Esophagus squamous epithelium (tissue), 5 donors: ENCODE measurements around the gene POLDIP3. TPM values are rescaled to one million over a fixed set of nuclear protein-coding genes. Genes with fewer than 3 reads are reported as not detected.

Source experiments
- DNase-seq: peaks from one replicate; lab custom pipeline; 2025; lab: John Stamatoyannopoulos, UW
- H3K27ac ChIP-seq, 4 donors: fragments of 200-600 bp; sonication (generic); one replicate each; pipeline ENCODE4 v1.5.1; 2016 to 2019; ENCODE audit warnings: mild to moderate bottlenecking in 1 of 4
- H3K27me3 ChIP-seq, 4 donors: fragments of 200-600 bp; sonication (generic); 1 replicate in 3 of 4; 2 replicates in 1 of 4; pipeline versions ENCODE4 v1.5.1 to v1.6.0; 2017 to 2021; ENCODE audit warnings: antibody characterized with exemption in 1 of 4
- H3K36me3 ChIP-seq, 3 donors: fragments of 200-600 bp; sonication (generic); one replicate each; pipeline ENCODE4 v1.5.1; 2016 to 2019
- H3K4me1 ChIP-seq, 3 donors: fragments of 200-600 bp; sonication (generic); one replicate each; pipeline ENCODE4 v1.5.1; 2017 to 2019
- H3K4me3 ChIP-seq, 4 donors: fragments of 200-600 bp; sonication (generic); 1 replicate in 3 of 4; 2 replicates in 1 of 4; pipeline ENCODE4 v1.5.1; 2016 to 2019; ENCODE audit warnings: mild to moderate bottlenecking in 2 of 4, moderate library complexity in 1 of 4
- H3K9me3 ChIP-seq, 3 donors: fragments of 200-600 bp; sonication (generic); one replicate each; pipeline ENCODE4 v1.5.1; 2016 to 2019
- CTCF ChIP-seq, 6 experiments: fragments of 450-650 bp in 4 of 6; fragments of 200-600 bp in 2 of 6; sonication (generic) in 2 of 6; IDR thresholded peaks; one replicate each; pipeline ENCODE4 v1.5.1; 2016 to 2019; ENCODE audit warnings: antibody characterized with exemption in 6 of 6, mild to moderate bottlenecking in 4 of 6, moderate library complexity in 4 of 6
- POLR2A ChIP-seq, 4 donors: fragments of 450-650 bp; IDR thresholded peaks; one replicate each; pipeline ENCODE4 v1.6.1; 2017; ENCODE audit warnings: antibody characterized with exemption in 4 of 4, mild to moderate bottlenecking in 4 of 4, moderate library complexity in 3 of 4
- WGBS, 2 donors: methylation state at CpG; one replicate each; pipeline ENCODE4 v1.1.5; 2018; 5-methylcytosine and 5-hydroxymethylcytosine counted together
- intact Hi-C: fragments of 100-400 bp; cut with DNase I; formaldehyde crosslinking; loops from one replicate; pipeline ENCODE4 v1.15.0; 2022
- total RNA-seq, 4 donors: library from RNA; depleted of rRNA; stranded (reverse); fragments of >200 nt; gene quantifications; one replicate each; pipeline ENCODE4 v1.1.0, GENCODE V29; 2016
- donor health status: DM: yes; HTN: yes; CAD: no.

POLDIP3 gene
- total RNA-seq, 4 donors from 2014 or later = 23.3 to 33.0 (median 28.0) TPM

GRCh38 chr22:42641801-42642413 is 27.2 kb upstream of the POLDIP3 start:
- intact Hi-C loops = no loop called here
- Histone ChIP-seq H3K27ac (peak overlapping the region in 1 of 4 donors; percentile 18), H3K4me3 (no peak overlapping the region), H3K4me1 (peaks cover 31 to 62% (median 42%) of the 10 kb centered on the region in 3 donors), H3K9me3 (no peaks in the 10 kb centered on the region), H3K36me3 (peaks cover 0 to under 1% (median 0%) of the 10 kb centered on the region in 3 donors), H3K27me3 (no peaks in the 10 kb centered on the region)
- TF ChIP-seq CTCF (IDR thresholded peaks at IDR 0.05) (no peak), POLR2A (IDR thresholded peaks at IDR 0.05) (no peak)
- DNase-seq = no peak
- 73 to 91% methylated on average over 9 of the region's 9 CpGs for WGBS, 2 donors

- no peak for TF ChIP-seq CTCF (IDR thresholded peaks at IDR 0.05)
- TF ChIP-seq POLR2A (IDR thresholded peaks at IDR 0.05) = no peak
- H3K9me3 ChIP-seq = no peaks in the 10 kb centered on the region
- no peak for DNase-seq
- no peaks in the 10 kb centered on the region for H3K27me3 ChIP-seq
- intact Hi-C loops = no loop called here
- H3K27ac ChIP-seq = peak overlapping the region in 1 of 4 donors; percentile 22
- H3K4me3 ChIP-seq = no peak overlapping the region
- WGBS, 2 donors = 82 to 87% methylated on average over 8 to 9 of the region's 9 CpGs
- H3K4me1 ChIP-seq = peaks cover 8 to 62% (median 36%) of the 10 kb centered on the region in 3 donors
- H3K36me3 ChIP-seq = peaks cover 0 to 23% (median 0%) of the 10 kb centered on the region in 3 donors
Observed at GRCh38 chr22:42639541-42640241, 25.0 kb upstream of the POLDIP3 start.

- Histone ChIP-seq H3K4me1 (peaks cover 0 to 45% (median 19%) of the 10 kb centered on the region in 3 donors), H3K4me3 (no peak overlapping the region), H3K9me3 (no peaks in the 10 kb centered on the region), H3K36me3 (peaks cover 0 to 44% (median 15%) of the 10 kb centered on the region in 3 donors), H3K27me3 (no peaks in the 10 kb centered on the region), H3K27ac (peak overlapping the region in 3 of 4 donors; percentile 26 to 94 (median 90))
- TF ChIP-seq CTCF (IDR thresholded peaks at IDR 0.05) (peak in 1 of 6 experiments; percentile 21), POLR2A (IDR thresholded peaks at IDR 0.05) (no peak)
- DNase-seq = no peak
- intact Hi-C loops = no loop called here
- 66 to 83% methylated on average over 2 to 6 of the region's 12 CpGs for WGBS, 2 donors
Observed at GRCh38 chr22:42637555-42637954, 22.9 kb upstream of the POLDIP3 start.

- Histone ChIP-seq H3K27ac (peak overlapping the region; percentile 87 to 94 (median 90)), H3K9me3 (no peaks in the 10 kb centered on the region), H3K27me3 (no peaks in the 10 kb centered on the region), H3K4me3 (no peak overlapping the region), H3K4me1 (peaks cover 0 to 44% (median 19%) of the 10 kb centered on the region in 3 donors), H3K36me3 (peaks cover under 1 to 54% (median 20%) of the 10 kb centered on the region in 3 donors)
- TF ChIP-seq CTCF (IDR thresholded peaks at IDR 0.05) (no peak), POLR2A (IDR thresholded peaks at IDR 0.05) (no peak)
- DNase-seq = no peak
- intact Hi-C loops = no loop called here
- 86 to 98% methylated on average over 6 of the region's 17 CpGs for WGBS, 2 donors
Observed at GRCh38 chr22:42636506-42636905, 21.8 kb upstream of the POLDIP3 start.

GRCh38 chr22:42635531-42635930 is 20.8 kb upstream of the POLDIP3 start:
- no peak for DNase-seq
- Histone ChIP-seq H3K9me3 (no peaks in the 10 kb centered on the region), H3K27me3 (no peaks in the 10 kb centered on the region), H3K27ac (peak overlapping the region; percentile 87 to 94 (median 90)), H3K36me3 (peaks cover 10 to 64% (median 30%) of the 10 kb centered on the region in 3 donors), H3K4me1 (peaks cover 0 to 46% (median 19%) of the 10 kb centered on the region in 3 donors), H3K4me3 (no peak overlapping the region)
- TF ChIP-seq POLR2A (IDR thresholded peaks at IDR 0.05) (no peak), CTCF (IDR thresholded peaks at IDR 0.05) (no peak)
- WGBS, 2 donors = 38 to 40% methylated on average over 1 of the region's 3 CpGs
- intact Hi-C loops = no loop called here
